ENCODE data around the gene NT5C2.

DNA sequence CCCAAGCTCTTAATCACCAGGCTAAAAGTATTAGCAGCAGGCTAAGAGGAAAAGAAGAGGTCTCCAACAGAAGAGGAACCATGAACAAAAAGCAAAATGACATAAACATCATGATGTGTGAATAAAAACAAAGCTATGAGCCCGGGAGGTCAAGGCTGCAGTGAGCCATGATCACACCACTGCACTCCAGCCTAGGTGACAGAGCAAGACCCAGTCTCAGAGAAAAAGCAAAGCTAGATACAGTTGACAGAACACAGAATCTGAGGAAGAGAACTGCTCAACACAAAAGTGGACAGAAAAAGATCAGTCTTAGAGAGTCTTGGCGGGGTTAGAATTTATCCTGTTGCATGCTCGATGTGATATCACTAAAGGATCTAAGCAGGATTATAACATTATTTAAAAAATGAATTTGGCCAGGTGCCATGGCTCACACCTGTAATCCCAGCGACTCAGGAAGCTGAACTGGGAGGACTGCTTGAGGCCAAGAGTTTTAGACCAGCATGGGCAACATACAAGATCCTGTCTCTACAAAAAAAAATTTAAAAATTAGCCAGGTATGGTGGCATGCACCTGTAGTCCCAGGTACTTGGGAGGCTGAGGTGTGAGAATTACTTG is 37.5 kb downstream of the NT5C2 start:
- TF ChIP-seq, protein P1, sequence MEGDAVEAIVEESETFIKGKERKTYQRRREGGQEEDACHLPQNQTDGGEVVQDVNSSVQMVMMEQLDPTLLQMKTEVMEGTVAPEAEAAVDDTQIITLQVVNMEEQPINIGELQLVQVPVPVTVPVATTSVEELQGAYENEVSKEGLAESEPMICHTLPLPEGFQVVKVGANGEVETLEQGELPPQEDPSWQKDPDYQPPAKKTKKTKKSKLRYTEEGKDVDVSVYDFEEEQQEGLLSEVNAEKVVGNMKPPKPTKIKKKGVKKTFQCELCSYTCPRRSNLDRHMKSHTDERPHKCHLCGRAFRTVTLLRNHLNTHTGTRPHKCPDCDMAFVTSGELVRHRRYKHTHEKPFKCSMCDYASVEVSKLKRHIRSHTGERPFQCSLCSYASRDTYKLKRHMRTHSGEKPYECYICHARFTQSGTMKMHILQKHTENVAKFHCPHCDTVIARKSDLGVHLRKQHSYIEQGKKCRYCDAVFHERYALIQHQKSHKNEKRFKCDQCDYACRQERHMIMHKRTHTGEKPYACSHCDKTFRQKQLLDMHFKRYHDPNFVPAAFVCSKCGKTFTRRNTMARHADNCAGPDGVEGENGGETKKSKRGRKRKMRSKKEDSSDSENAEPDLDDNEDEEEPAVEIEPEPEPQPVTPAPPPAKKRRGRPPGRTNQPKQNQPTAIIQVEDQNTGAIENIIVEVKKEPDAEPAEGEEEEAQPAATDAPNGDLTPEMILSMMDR (IDR thresholded peaks at IDR 0.05; ENCODE audit: insufficient read depth, low read depth, low read length): no peak
- TF ChIP-seq EZH2 (IDR thresholded peaks at IDR 0.05; ENCODE audit: insufficient read depth, low read length): no peak
